Natural killer cell treated with Interleukin-12 subunit alpha and Interleukin-12 subunit beta and Interleukin-15 and Interleukin-18, amount 100 ng/mL, for 72 hours (primary cell): ENCODE measurements around the gene ETDB. TPM values are rescaled to one million over a fixed set of nuclear protein-coding genes. Genes with fewer than 3 reads are reported as not detected.
A peak's percentile ranks its signal among the peaks of the same experiment; 100 is the strongest.

Experiments
- ATAC-seq, 2 donors: fragments of 150-1000 bp; cut with Tn5 transposase in 1 of 2; sonication (Bioruptor Pico), chemical (Tn5 transposase) in 1 of 2; 2 replicates each; pipeline ENCODE4 v1.10.0; 2021
- DNase-seq: peaks from one replicate; pipeline ENCODE4 v3.0.0; 2022; ENCODE audit warnings: low spot score
- H3K27ac Mint-ChIP-seq, 2 donors: 1 replicate in 1 of 2; 2 replicates in 1 of 2; pipeline ENCODE4 v1.8.0; 2022; ENCODE audit warnings: mixed read lengths in 2 of 2, mild to moderate bottlenecking in 1 of 2, moderate library complexity in 1 of 2
- H3K27me3 Mint-ChIP-seq, 2 donors: 1 replicate in 1 of 2; 2 replicates in 1 of 2; pipeline ENCODE4 v1.8.0; 2022; ENCODE audit warnings: mixed read lengths in 2 of 2
- H3K36me3 Mint-ChIP-seq: one replicate; pipeline ENCODE4 v1.8.0; 2022; ENCODE audit warnings: mixed read lengths
- H3K4me1 Mint-ChIP-seq, 2 donors: 1 replicate in 1 of 2; 2 replicates in 1 of 2; pipeline ENCODE4 v1.8.0; 2022; ENCODE audit warnings: low read depth in 2 of 2, mixed read lengths in 2 of 2, mild to moderate bottlenecking in 1 of 2
- H3K4me3 Mint-ChIP-seq: one replicate; pipeline ENCODE4 v1.8.0; 2022; ENCODE audit warnings: mixed read lengths
- H3K9me3 Mint-ChIP-seq: 2 replicates; pipeline ENCODE4 v1.8.0; 2022; ENCODE audit warnings: mixed read lengths
- total RNA-seq, 2 donors: library from RNA; stranded (reverse); gene quantifications; one replicate each; pipeline ENCODE4 v1.2.3, GENCODE V29; 2022

Gene ETDB
- total RNA-seq, 2 donors from 2014 or later = not detected

GRCh38 chrX:135089126-135089525 is 31.2 kb downstream of the ETDB start:
- Mint-ChIP-seq H3K9me3 (no peaks in the 10 kb centered on the region), H3K4me3 (no peak overlapping the region), H3K4me1 (peaks cover 5 to 6% of the 10 kb centered on the region in 2 donors), H3K36me3 (no peaks in the 10 kb centered on the region), H3K27me3 (peaks cover 0 to 21% of the 10 kb centered on the region in 2 donors), H3K27ac (no peak overlapping the region)
- DNase-seq = no peak
- ATAC-seq = no peak

DNA sequence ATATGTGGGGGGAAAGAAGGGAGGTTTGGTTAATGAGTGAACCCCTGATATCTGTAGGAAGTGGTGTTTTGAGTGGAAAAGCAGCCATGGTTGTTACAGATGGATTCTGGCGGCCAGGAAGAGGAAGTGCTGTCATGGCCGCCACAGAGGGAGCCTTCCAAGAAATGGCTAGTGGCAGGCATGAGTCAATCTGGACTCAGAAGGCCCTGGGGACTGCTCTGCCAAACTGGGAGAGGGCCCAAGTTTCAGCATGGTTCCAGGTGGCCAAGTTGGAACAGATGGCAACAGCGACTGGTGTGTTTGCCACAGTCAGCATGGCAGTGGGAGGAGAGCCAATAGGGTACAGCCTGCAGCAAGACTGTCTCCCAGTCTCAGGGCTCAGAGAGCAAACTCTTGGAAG is 32.5 kb downstream of the ETDB start:
- DNase-seq (no peak), ATAC-seq (no peak)
- H3K4me1 Mint-ChIP-seq = peaks cover 5 to 6% of the 10 kb centered on the region in 2 donors
- no peaks in the 10 kb centered on the region for H3K9me3 Mint-ChIP-seq
- H3K27me3 Mint-ChIP-seq = peaks cover 0 to 18% of the 10 kb centered on the region in 2 donors
- no peaks in the 10 kb centered on the region for H3K36me3 Mint-ChIP-seq
- no peak overlapping the region for H3K4me3 Mint-ChIP-seq
- no peak overlapping the region for H3K27ac Mint-ChIP-seq

DNA sequence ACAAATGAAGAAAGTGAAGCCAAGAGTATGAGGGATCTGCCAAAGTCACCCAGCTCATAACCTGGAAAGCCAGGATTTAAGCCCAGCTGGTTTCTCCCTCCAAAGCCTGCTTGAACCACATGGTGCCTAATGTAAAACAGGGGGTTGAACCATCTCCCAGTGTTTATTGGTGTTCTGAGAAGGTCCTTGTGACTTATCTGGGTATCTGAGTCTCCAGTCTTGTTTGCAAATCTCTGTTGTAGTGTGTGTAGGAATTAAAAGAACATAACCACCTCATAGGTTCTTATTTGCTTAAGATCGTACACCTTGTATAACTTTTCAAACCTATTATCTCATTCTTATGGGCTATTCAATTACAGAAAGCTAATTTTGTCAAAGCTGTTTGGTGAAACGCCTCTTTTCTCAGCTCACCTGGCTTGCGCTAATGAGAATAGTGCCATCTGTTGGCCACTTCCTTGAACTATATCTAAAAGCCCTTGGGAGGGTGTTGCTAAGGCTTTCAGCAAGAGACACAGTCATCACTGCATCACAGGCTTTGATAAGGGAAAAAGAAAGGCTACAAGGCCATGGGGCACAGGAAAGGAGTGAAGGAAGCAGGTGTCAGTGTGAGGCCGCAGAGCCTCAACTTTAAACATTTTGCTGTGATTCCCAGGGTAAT is 34.0 kb downstream of the ETDB start:
- H3K4me1 Mint-ChIP-seq = peaks cover 5 to 6% of the 10 kb centered on the region in 2 donors
- H3K4me3 Mint-ChIP-seq = no peak overlapping the region
- ATAC-seq = peak; percentile 79 to 84
- H3K27me3 Mint-ChIP-seq = peaks cover 0 to 18% of the 10 kb centered on the region in 2 donors
- peak; percentile 74 for DNase-seq
- no peaks in the 10 kb centered on the region for H3K36me3 Mint-ChIP-seq
- H3K9me3 Mint-ChIP-seq = no peaks in the 10 kb centered on the region
- peak overlapping the region in 1 of 2 donors; percentile 4 for H3K27ac Mint-ChIP-seq

- Mint-ChIP-seq H3K36me3 (no peaks in the 10 kb centered on the region), H3K4me1 (peaks cover 5 to 6% of the 10 kb centered on the region in 2 donors), H3K27ac (no peak overlapping the region), H3K27me3 (peaks cover under 1 to 26% of the 10 kb centered on the region in 2 donors), H3K9me3 (no peaks in the 10 kb centered on the region), H3K4me3 (no peak overlapping the region)
- ATAC-seq = no peak
- no peak for DNase-seq
Measured at GRCh38 chrX:135081693-135082404, 38.5 kb downstream of the ETDB start.

Other genes starting within 250 kb of the ETDB start
- gene MOSPD1, start 205.3 kb downstream of the ETDB start, total RNA-seq = 10 to 100 TPM; 15.6 to 16.4 TPM
- gene SMIM10, start 129.5 kb downstream of the ETDB start, total RNA-seq = 1 to 10 TPM; 1.4 to 2.5 TPM
- 1 to 10 TPM in 1 of 2 donors, under 1 TPM in 1; 0.47 to 1.9 TPM for gene RTL8B, start 98.0 kb downstream of the ETDB start, total RNA-seq
- gene RTL8C, start 88.2 kb downstream of the ETDB start, total RNA-seq = 10 to 100 TPM; 35.0 to 44.2 TPM
- 10 to 100 TPM; 11.1 to 18.3 TPM for gene RTL8A, start 68.4 kb downstream of the ETDB start, total RNA-seq
- gene SMIM10L2B, start 21.8 kb downstream of the ETDB start, total RNA-seq = not detected
- not detected for gene CT55, start 50.9 kb upstream of the ETDB start, total RNA-seq
- not detected for gene ETDA, start 131.5 kb upstream of the ETDB start, total RNA-seq
- not detected for gene ETDC, start 189.0 kb upstream of the ETDB start, total RNA-seq
- gene ZNF75D, start 223.6 kb upstream of the ETDB start, total RNA-seq = 1 to 10 TPM; 7.3 to 8.6 TPM
- gene ZNF449, start 224.3 kb upstream of the ETDB start, total RNA-seq = 1 to 10 TPM; 2.4 to 2.9 TPM